ENCODE data around the gene TRABD2B. TPM values are rescaled to one million over a fixed set of nuclear protein-coding genes. Genes with fewer than 3 reads are reported as not detected.

The TRABD2B gene
- total RNA-seq, 1 donor from 2014 or later = 6.7 TPM

- Mint-ChIP-seq H3K9me3 (peaks cover 16% of the 10 kb centered on the region), H3K4me3 (no peak overlapping the region), H3K4me1 (ENCODE audit: unreplicated experiment) (peaks cover 37% of the 10 kb centered on the region), H3K27me3 (peaks cover 18% of the 10 kb centered on the region), H3K27ac (no peak overlapping the region), H3K36me3 (peaks cover 11% of the 10 kb centered on the region)
- DNase-seq (ENCODE audit: extremely low spot score, unreplicated experiment) = no peak
- no peak for TF ChIP-seq CTCF (conservative IDR thresholded peaks at IDR 0.05)
These were observed 162.9 kb downstream of the TRABD2B start for GRCh38 chr1:47834326-47834725.

GRCh38 chr1:47830641-47831333 lies 166.4 kb downstream of the TRABD2B start:
- peak overlapping the region; percentile 56 for H3K27ac Mint-ChIP-seq
- TF ChIP-seq CTCF (conservative IDR thresholded peaks at IDR 0.05) = no peak

GRCh38 chr1:47830021-47830420 lies 167.2 kb downstream of the TRABD2B start:
- peak overlapping the region; percentile 26 for H3K4me3 Mint-ChIP-seq
- H3K4me1 Mint-ChIP-seq (ENCODE audit: unreplicated experiment) = peaks cover 49% of the 10 kb centered on the region
- DNase-seq (ENCODE audit: extremely low spot score, unreplicated experiment) = no peak
- H3K27me3 Mint-ChIP-seq = peaks cover 15% of the 10 kb centered on the region
- no peaks in the 10 kb centered on the region for H3K9me3 Mint-ChIP-seq
- TF ChIP-seq CTCF (conservative IDR thresholded peaks at IDR 0.05) = no peak
- H3K36me3 Mint-ChIP-seq = no peaks in the 10 kb centered on the region
- no peak overlapping the region for H3K27ac Mint-ChIP-seq

More at GRCh38 chr1:47830641-47831333, 166.4 kb downstream of the TRABD2B start:
- H3K9me3 Mint-ChIP-seq = peaks cover 8% of the 10 kb centered on the region
- peaks cover 45% of the 10 kb centered on the region for H3K4me1 Mint-ChIP-seq (ENCODE audit: unreplicated experiment)
- peaks cover 5% of the 10 kb centered on the region for H3K36me3 Mint-ChIP-seq
- DNase-seq (ENCODE audit: extremely low spot score, unreplicated experiment) = no peak
- H3K4me3 Mint-ChIP-seq = peak overlapping the region; percentile 9
- H3K27me3 Mint-ChIP-seq = peaks cover 15% of the 10 kb centered on the region

- H3K9me3 Mint-ChIP-seq = no peaks in the 10 kb centered on the region
- no peak for TF ChIP-seq CTCF (conservative IDR thresholded peaks at IDR 0.05)
- H3K4me1 Mint-ChIP-seq (ENCODE audit: unreplicated experiment) = peaks cover 56% of the 10 kb centered on the region
These were observed 168.2 kb downstream of the TRABD2B start for GRCh38 chr1:47828978-47829377.

GRCh38 chr1:47827109-47827508 lies 170.1 kb downstream of the TRABD2B start:
- Mint-ChIP-seq H3K27me3 (peaks cover 12% of the 10 kb centered on the region), H3K4me3 (no peak overlapping the region), H3K27ac (no peak overlapping the region), H3K36me3 (no peaks in the 10 kb centered on the region), H3K9me3 (no peaks in the 10 kb centered on the region), H3K4me1 (ENCODE audit: unreplicated experiment) (peaks cover 61% of the 10 kb centered on the region)
- no peak for DNase-seq (ENCODE audit: extremely low spot score, unreplicated experiment)
- no peak for TF ChIP-seq CTCF (conservative IDR thresholded peaks at IDR 0.05)

More at GRCh38 chr1:47828978-47829377, 168.2 kb downstream of the TRABD2B start:
- H3K36me3 Mint-ChIP-seq = no peaks in the 10 kb centered on the region
- H3K27ac Mint-ChIP-seq = no peak overlapping the region
- no peak overlapping the region for H3K4me3 Mint-ChIP-seq
- no peak for DNase-seq (ENCODE audit: extremely low spot score, unreplicated experiment)
- H3K27me3 Mint-ChIP-seq = peaks cover 15% of the 10 kb centered on the region

Data from type B pancreatic cell (in vitro differentiated cells).